Stimulated activated CD8-positive, alpha-beta memory T cell treated with anti-CD3 and anti-CD28 coated beads, Interleukin-15, amount 100 ng/mL, for 4 hours (primary cell): ENCODE data around the gene ALOXE3.

Experiments
- DNase-seq, 2 donors: peaks; one replicate each; pipeline ENCODE4 v3.0.0-alpha.2; 2020; ENCODE audit warnings: low read depth in 2 of 2

Gene ALOXE3

GRCh38 chr17:8051831-8052230 is 66.5 kb downstream of the ALOXE3 start:
- no peak for DNase-seq

GRCh38 chr17:8048736-8049135 is 69.6 kb downstream of the ALOXE3 start:
- no peak for DNase-seq

- DNase-seq, result no peak
Observed at GRCh38 chr17:8048236-8048635, 70.1 kb downstream of the ALOXE3 start.

- no peak for DNase-seq
Observed at GRCh38 chr17:8047769-8048110, 70.6 kb downstream of the ALOXE3 start.

GRCh38 chr17:8046929-8047768 is 71.2 kb downstream of the ALOXE3 start:
- no peak for DNase-seq

GRCh38 chr17:8046306-8046928 is 71.9 kb downstream of the ALOXE3 start:
- DNase-seq, result no peak
